Naive thymus-derived CD4-positive, alpha-beta T cell (primary cell): ENCODE data around the gene CCDC169. TPM values are rescaled to one million over a fixed set of nuclear protein-coding genes. Genes with fewer than 3 reads are reported as not detected.

Source experiments
- polyA plus RNA-seq, 2 donors: library from polyadenylated mRNA; unstranded; fragments of 300-500 nt; fragmentation: Illumina TruSeq; gene quantifications; one replicate each; pipeline ENCODE4 v1.2.3, GENCODE V29; 2021
- total RNA-seq, 6 experiments: library from RNA in 5 of 6; stranded (reverse) in 5 of 6; gene quantifications; 1 replicate in 5 of 6; 2 replicates in 1 of 6; pipeline ENCODE4 v1.2.3 and lab custom pipeline; 2021 to 2026

The CCDC169 gene
- total and polyA plus RNA-seq, 7 experiments from 2014 or later = 0.41 to 0.42 TPM; not detected in 5

Other genes with a start within 250 kb of the CCDC169 start
- not detected for gene DCLK1, start 166.4 kb downstream of the CCDC169 start, total RNA-seq
- not detected for gene DCLK1, start 166.4 kb downstream of the CCDC169 start, polyA plus RNA-seq
- gene SOHLH2, start 83.3 kb downstream of the CCDC169 start, total RNA-seq = not detected
- not detected for gene SOHLH2, start 83.3 kb downstream of the CCDC169 start, polyA plus RNA-seq
- 10 to 100 TPM; 24.8 to 67.5 (median 26.9) TPM for gene SPART, start 48.6 kb upstream of the CCDC169 start, total RNA-seq
- 10 to 100 TPM; 39.6 to 59.1 TPM for gene SPART, start 48.6 kb upstream of the CCDC169 start, polyA plus RNA-seq
- gene CCNA1, start 134.7 kb upstream of the CCDC169 start, total RNA-seq = 1 to 10 TPM in 1 of 5 experiments, under 1 TPM in 2, not detected in 2; 0.22 to 5.0 (median 0.69) TPM
- not detected for gene CCNA1, start 134.7 kb upstream of the CCDC169 start, polyA plus RNA-seq